Activated CD8-positive, alpha-beta memory T cell treated with anti-CD3 and anti-CD28 coated beads for 4 hours (primary cell): Measurements from ENCODE around the gene CPZ.

Source experiments
- DNase-seq, 2 donors: peaks; one replicate each; pipeline ENCODE4 v3.0.0-alpha.2; 2020; ENCODE audit warnings: low read depth in 2 of 2

The CPZ gene

DNA sequence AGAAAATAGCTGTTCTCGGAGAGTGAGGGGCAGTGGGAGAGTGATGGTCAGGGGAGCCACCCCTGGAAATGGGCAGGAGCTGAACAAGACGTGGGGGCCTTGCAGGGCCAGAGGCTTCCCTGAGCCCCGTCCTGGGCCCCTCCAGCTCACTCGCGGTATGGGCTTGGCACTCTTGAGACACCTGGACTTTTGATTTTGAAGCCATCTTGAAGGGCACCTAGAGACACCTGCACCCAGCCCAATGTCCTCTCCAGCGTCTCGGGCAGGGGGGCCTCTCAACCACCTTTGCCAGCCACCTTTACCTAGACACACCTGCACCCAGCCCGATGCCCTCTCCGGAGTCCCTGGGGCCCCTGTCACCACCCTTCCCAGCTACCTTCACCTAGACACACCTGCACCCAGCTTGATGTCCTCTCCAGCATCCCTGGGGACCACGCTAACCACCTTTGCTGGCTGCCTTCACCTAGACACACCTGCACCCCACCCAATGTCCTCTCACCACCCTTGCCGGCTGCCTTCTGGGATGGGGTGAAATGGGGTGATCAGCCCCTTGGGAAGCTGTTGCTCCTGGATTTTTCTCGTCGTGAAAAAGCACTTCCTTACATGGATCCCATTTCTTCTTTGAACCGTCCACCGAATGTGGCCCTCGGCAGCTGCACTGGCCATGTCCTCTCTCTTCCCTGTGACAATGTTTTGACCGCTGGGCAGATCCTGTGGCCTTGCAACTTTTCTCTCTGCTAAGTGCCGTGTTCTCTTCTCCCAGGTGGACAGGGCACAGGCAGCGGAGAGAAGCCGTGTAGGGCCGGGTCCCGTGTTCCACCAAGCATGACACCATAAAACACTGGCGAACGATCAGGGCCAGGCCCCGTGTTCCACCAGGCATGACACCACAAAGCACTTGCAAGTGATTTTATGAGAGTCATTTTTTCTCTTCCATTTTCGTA is 47.5 kb downstream of the CPZ start:
- no peak for DNase-seq

DNA sequence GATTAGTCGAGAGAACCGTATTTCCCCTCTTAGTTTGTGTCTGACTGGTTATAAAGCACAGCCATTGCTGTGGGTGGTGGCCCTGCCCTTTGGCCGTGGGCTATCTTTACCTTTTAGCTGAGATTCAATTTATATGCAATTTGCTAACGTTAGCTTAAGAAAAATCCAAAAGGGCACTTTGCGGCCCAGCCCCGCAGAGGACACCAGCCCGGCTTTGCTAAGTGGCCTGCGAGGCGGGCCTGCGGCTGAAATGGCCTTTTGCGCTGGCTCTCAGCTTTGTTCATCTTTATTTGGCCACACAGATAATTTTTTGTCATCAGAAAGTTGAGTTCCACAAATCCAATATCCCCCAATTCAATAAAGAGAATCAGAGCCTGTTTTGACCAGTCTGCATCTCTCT is 48.3 kb downstream of the CPZ start:
- no peak for DNase-seq

DNA sequence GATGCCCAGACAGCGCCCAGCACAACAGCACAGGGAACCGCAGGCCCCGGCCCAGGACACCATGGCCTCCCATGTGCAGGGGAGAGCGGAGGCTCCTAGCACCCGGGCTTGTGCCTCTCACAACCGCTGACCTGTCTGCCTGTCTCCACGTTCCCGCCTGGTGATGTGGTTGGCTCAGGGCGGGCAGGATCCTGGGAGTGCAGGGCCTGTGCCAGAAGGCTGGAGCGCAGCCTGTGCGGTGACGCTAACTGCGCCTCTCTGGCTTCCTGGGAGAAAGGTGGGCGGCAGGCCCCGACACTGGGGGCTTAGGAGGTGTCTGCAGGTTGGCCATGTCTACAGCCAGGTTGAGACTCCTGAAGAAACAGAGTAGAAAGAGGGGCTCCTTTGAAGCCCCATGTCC is 48.7 kb downstream of the CPZ start:
- DNase-seq: no peak

GRCh38 chr4:8641931-8642650 is 49.5 kb downstream of the CPZ start:
- no peak for DNase-seq

DNA sequence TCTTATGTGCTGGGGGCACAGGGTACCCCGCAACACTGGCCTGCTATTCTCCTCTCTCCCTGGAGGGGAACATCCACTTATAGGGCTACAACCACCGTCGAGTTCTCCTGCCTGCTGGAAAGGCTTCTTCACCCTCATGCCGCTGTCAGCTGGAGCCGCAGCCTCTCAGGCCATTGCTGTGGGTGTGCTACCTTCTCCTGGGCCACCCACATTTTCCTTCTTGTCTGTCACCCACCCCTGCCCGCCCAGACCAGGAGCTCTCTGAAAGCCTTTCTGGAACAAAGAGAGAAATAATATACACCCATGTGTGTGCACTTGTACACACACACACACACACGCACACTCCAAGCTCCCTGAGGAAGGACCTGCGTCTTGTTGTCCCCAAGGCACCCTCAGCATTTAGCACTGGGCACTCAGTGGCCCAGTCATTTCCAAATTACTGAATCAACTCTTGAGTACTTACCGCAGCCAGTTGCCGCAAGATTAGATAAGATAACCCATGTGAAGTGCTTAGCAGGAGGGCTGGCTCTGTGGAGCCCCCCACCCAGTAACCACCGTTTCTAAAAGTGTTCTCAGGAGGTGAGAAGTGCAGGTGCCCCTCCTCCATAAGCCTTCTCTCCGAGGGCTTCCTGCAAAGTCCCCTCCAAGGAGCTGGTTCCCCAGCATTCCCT is 50.2 kb downstream of the CPZ start:
- DNase-seq: no peak

DNA sequence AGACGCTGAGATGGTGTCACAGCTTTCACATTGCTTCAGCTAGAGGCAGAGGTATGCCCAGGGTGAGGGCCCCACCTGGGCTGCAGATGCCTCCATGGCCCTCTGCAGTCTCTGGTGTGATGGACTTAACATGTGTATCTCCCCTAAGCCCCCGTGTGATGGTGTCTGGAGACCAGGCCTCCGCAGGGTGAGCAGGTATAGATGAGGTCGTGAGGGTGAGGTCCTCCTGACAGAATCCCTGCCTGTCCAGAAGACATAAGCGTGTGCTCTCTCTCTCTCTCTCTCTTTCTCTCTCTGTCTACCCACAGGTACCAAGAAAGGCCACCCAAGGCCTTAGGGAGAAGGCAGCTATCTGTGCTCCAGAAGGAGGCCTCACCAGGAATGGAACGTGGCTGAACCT is 50.9 kb downstream of the CPZ start:
- DNase-seq: no peak

- no peak for DNase-seq
Measured at GRCh38 chr4:8643986-8644385, 51.4 kb downstream of the CPZ start.

DNA sequence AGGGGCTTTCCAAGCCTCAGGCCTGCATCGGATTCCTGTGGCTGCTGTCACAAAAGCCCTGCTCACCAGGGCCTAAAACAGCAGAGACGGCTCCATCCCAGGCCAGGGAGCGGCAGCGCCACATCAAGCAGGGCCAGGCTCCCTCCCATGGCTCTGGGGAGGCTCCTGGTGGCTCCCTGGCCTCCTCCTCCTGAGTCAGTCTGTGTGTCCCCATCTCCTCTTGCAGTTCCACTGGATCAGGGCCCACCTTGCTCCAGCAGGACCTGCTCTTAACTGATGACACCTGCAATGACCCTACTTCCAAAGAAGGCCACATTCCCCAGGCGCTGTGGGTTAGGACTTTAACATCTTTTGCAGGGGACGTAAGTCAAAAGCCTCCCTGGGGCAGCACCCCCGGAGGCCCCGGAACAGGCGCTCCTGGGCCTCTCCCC is 51.9 kb downstream of the CPZ start:
- DNase-seq: no peak

- DNase-seq: no peak
Measured at GRCh38 chr4:8644966-8645752, 52.6 kb downstream of the CPZ start.

GRCh38 chr4:8645753-8646124 is 53.2 kb downstream of the CPZ start:
- no peak for DNase-seq

DNA sequence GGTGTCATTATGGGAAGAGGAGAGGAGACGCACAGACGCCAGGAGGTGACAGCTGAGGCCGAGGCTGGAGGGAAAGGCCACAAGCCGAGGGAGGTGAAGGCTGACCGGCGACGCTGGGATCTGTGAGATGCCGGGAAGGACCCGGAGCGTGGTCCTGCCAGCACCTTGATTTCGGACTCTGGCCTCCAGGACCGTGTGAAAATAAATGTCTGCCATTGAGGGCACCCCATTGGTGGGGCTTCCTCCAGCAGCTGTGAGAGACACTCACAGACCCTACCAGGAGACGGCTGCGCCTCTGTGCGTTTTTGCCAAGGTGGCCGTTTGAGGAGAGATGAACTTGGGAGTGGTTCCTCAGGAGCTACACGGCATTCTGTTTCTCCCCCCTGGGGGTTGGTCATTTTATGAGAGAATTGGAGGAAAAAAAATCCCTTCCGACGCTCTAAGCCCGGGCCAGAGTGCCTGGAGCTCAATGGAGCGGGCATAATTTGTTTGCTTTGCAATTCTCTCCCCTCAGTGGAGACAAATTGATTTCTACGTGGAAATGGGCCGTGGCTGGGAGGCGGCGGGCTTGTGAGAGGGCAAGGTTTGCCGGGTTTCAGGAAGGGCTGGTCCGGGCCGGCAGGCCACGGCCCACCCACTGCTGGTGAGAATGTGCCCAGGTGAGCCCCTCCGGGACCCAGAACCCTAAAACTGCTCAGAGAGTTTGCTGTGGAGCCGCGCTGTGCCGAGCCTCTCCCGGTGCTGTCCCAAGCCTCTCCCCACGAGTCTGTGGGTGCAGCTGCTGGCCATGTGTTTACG is 53.9 kb downstream of the CPZ start:
- DNase-seq: no peak

- DNase-seq: no peak
Measured at GRCh38 chr4:8647094-8647570, 54.6 kb downstream of the CPZ start.

DNA sequence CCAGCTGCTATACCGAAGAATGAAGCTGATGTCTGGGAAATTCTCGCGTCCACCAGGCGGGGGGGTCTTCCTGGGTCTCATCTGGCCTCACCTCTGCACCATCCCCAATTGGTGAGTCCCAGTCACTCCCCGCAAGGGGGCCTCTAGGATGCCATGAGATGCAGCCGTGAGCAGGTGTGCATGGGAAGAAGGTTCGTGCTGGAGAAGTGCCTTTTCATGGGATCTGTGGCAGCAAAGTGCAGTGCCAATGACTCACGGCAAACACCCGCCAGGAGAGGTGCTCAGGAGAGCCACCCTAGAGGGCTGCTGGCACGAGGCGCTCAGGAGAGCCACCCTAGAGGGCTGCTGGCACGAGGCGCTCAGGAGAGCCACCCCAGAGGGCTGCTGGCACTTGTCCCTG is 55.1 kb downstream of the CPZ start:
- no peak for DNase-seq

- DNase-seq: no peak
Measured at GRCh38 chr4:8648296-8648695, 55.7 kb downstream of the CPZ start.

DNA sequence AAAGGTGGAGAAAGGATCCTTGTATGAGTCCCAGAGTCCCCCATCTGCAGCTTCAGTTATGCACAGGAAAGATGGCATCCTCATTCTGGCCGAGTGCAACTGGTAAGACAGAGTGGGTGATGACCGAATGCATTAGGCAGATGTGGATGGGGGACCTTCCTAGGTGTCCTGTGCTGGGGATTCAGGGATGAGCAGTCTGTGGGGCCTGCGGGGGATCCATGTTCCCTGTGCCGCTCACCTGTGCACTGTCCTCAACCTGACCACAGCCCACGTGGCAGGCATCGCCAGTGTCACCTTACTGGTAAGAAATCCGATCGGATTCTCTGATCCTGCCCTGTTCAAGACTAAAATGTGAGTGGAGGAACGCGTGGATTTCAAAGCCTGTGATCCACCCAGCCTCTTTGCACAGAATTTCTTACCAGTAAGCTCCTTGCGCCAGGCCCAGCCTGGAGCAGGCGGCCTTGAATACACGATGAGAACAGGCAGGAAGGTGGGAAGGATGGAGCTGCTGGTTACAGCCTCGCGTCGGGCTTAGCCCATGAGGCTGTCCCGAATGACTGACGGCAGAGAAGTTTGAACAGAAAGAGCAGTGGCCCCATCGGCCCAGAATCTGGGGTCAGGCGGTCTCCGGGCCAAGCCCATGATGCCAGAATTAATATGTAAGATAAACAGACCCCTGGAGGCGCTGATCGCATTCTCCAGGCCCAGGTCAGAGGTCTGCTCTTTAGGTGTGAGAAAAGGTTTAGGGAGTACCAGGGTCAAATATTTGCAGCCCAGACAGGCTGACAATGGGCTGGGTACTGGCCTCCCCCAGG is 56.5 kb downstream of the CPZ start:
- no peak for DNase-seq

DNA sequence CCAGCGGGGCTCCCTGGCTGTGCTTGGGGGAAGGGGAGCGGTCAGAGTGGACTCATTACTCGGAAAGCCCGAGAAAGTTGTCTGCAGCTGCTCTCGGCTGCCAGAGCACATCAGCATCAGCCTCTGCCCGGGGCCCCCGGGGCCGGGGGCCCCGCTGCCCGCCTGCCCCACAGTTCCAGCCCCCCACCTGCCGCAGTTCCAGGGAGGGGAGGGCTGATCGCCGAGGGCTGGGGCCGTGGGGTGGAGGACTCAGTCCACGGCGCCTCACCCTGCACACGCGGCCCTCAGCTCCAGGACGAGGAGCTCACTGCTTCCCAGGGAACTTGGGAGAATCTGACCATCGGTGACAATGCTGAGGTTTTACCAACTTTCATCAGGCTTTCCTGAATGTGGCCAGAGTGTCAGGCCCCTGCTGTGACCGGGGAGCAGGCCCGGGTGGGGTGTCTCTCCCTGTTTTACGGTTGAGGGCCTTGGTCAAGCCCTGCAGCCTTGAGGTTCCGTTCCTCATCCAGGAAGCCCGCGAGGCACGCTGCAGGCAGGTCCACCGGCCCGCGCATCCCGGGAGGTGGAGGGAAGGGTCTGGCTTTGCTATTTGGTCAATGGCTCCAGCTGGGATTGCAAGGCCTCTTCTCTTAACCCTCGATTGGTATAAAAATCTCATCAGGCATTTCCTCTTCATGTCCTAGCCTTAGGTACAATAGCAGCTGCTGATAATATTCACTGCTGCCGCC is 57.2 kb downstream of the CPZ start:
- DNase-seq: no peak

- DNase-seq: no peak
Measured at GRCh38 chr4:8651661-8652180, 59.2 kb downstream of the CPZ start.

- DNase-seq: no peak
Measured at GRCh38 chr4:8652181-8653078, 59.9 kb downstream of the CPZ start.
